Ovary (tissue), 3 donors: ENCODE measurements around the gene STX2.

Experiments
- CTCF ChIP-seq, 3 donors: fragments of 450-650 bp in 2 of 3; fragments of 200-600 bp in 1 of 3; IDR thresholded peaks; one replicate each; pipeline versions ENCODE4 v1.5.1 to v1.8.0; 2016 to 2022; ENCODE audit warnings: antibody characterized with exemption in 3 of 3, mild to moderate bottlenecking in 1 of 3
- EP300 ChIP-seq: sonication (generic); formaldehyde crosslinking; IDR thresholded peaks from one replicate; pipeline ENCODE4 v1.6.1; 2017; ENCODE audit warnings: antibody characterized with exemption
- POLR2A ChIP-seq: fragments of 450-650 bp; IDR thresholded peaks from one replicate; pipeline ENCODE4 v1.6.1; 2017; ENCODE audit warnings: antibody characterized with exemption, mild to moderate bottlenecking, moderate library complexity
- donor health status: DM: no; HTN: no; CAD: no.

GRCh38 chr12:130745921-130746320, 93.1 kb downstream of the STX2 start:
- TF ChIP-seq CTCF (IDR thresholded peaks at IDR 0.05) (no peak), EP300 (no peak), POLR2A (no peak)
